HG03565 (cell line): ENCODE data around the gene DHX58.

Experiments used
- ATAC-seq: cut with Tn5 transposase; IDR thresholded peaks from one replicate; pipeline ENCODE4 v1.9.1; 2021; ENCODE audit warnings: mild to moderate bottlenecking, moderate library complexity; ENCODE audit not compliant: unreplicated experiment

The DHX58 gene

GRCh38 chr17:42056635-42057034 lies 55.9 kb downstream of the DHX58 start:
- no peak for ATAC-seq

- no peak for ATAC-seq
Observed at GRCh38 chr17:42055496-42055895, 57.0 kb downstream of the DHX58 start.

GRCh38 chr17:42055027-42055426 lies 57.5 kb downstream of the DHX58 start:
- ATAC-seq: no peak

GRCh38 chr17:42053731-42054500 lies 58.6 kb downstream of the DHX58 start:
- ATAC-seq: no peak

GRCh38 chr17:42052346-42052877 lies 60.1 kb downstream of the DHX58 start:
- no peak for ATAC-seq

- no peak for ATAC-seq
Observed at GRCh38 chr17:42051645-42052044, 60.9 kb downstream of the DHX58 start.
